Measurements from ENCODE around the gene UBTF.

DNA sequence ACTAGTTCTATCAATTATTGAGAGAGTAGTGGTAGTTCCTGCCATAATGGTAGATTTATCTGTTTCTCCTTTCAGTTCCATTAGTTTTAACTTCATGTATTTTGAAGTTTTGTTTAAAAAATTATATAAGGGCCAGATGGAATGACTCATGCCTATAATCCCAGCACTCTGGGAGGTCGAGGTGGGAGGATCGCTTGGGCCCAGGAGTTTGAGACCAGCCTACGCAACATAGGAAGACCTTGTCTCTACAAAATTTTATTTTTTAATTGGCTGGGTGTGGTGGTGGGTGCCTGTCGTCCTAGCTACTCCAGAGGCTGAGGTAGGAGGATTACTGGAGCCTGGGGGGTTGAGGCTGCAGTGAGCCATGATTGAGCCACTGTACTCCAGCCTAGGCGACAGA lies 14.1 kb upstream of the UBTF start:
- TF ChIP-seq, protein P1, sequence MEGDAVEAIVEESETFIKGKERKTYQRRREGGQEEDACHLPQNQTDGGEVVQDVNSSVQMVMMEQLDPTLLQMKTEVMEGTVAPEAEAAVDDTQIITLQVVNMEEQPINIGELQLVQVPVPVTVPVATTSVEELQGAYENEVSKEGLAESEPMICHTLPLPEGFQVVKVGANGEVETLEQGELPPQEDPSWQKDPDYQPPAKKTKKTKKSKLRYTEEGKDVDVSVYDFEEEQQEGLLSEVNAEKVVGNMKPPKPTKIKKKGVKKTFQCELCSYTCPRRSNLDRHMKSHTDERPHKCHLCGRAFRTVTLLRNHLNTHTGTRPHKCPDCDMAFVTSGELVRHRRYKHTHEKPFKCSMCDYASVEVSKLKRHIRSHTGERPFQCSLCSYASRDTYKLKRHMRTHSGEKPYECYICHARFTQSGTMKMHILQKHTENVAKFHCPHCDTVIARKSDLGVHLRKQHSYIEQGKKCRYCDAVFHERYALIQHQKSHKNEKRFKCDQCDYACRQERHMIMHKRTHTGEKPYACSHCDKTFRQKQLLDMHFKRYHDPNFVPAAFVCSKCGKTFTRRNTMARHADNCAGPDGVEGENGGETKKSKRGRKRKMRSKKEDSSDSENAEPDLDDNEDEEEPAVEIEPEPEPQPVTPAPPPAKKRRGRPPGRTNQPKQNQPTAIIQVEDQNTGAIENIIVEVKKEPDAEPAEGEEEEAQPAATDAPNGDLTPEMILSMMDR (IDR thresholded peaks at IDR 0.05): no peak
- TF ChIP-seq ZNF232 (CRISPR knock-in tag; IDR thresholded peaks at IDR 0.05) (no peak), CBFB (CRISPR knock-in tag; IDR thresholded peaks at IDR 0.05; ENCODE audit: low read depth) (no peak), SMAD4 (CRISPR knock-in tag; IDR thresholded peaks at IDR 0.05) (no peak), JUN (CRISPR knock-in tag; IDR thresholded peaks at IDR 0.05) (no peak), ZNF138 (CRISPR knock-in tag; conservative IDR thresholded peaks at IDR 0.05) (no peak), ESRRA (CRISPR knock-in tag; IDR thresholded peaks at IDR 0.05; ENCODE audit: borderline replicate concordance) (no peak), ATF1 (CRISPR knock-in tag; IDR thresholded peaks at IDR 0.05) (no peak)
- TF ChIP-seq, protein P2, sequence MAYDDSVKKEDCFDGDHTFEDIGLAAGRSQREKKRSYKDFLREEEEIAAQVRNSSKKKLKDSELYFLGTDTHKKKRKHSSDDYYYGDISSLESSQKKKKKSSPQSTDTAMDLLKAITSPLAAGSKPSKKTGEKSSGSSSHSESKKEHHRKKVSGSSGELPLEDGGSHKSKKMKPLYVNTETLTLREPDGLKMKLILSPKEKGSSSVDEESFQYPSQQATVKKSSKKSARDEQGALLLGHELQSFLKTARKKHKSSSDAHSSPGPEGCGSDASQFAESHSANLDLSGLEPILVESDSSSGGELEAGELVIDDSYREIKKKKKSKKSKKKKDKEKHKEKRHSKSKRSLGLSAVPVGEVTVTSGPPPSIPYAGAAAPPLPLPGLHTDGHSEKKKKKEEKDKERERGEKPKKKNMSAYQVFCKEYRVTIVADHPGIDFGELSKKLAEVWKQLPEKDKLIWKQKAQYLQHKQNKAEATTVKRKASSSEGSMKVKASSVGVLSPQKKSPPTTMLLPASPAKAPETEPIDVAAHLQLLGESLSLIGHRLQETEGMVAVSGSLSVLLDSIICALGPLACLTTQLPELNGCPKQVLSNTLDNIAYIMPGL (CRISPR knock-in tag; IDR thresholded peaks at IDR 0.05): no peak
